Progenitor cell of endocrine pancreas (in vitro differentiated cells): ENCODE measurements around the gene LIPC. TPM values are rescaled to one million over a fixed set of nuclear protein-coding genes. Genes with fewer than 3 reads are reported as not detected.

Source experiments
- DNase-seq: peaks from one replicate; pipeline ENCODE4 v3.0.0; 2021; ENCODE audit warnings: low spot score; ENCODE audit not compliant: unreplicated experiment
- H3K27ac Mint-ChIP-seq: 2 replicates; pipeline ENCODE4 v1.8.0; 2021; ENCODE audit warnings: mild to moderate bottlenecking, moderate library complexity, mixed read lengths
- H3K27me3 Mint-ChIP-seq: 2 replicates; pipeline ENCODE4 v1.8.0; 2021; ENCODE audit warnings: mixed read lengths
- H3K36me3 Mint-ChIP-seq: 2 replicates; pipeline ENCODE4 v1.8.0; 2022; ENCODE audit warnings: mixed read lengths; ENCODE audit not compliant: insufficient read depth
- H3K4me1 Mint-ChIP-seq: 2 replicates; pipeline ENCODE4 v1.8.0; 2021; ENCODE audit warnings: low read depth, mixed read lengths
- H3K4me3 Mint-ChIP-seq: 2 replicates; pipeline ENCODE4 v1.8.0; 2021; ENCODE audit warnings: low read depth, mild to moderate bottlenecking, moderate library complexity, mixed read lengths
- H3K9me3 Mint-ChIP-seq: 2 replicates; pipeline ENCODE4 v1.8.0; 2021; ENCODE audit warnings: low read depth, mixed read lengths
- total RNA-seq: library from RNA; stranded (reverse); gene quantifications from 2 replicates; pipeline ENCODE4 v1.2.1, GENCODE V29; 2021
- TF ChIP-seq, protein P1 (sequence below): fragments of 200-600 bp; sonication (generic); IDR thresholded peaks from one replicate; pipeline ENCODE4 v1.5.0; 2021; ENCODE audit warnings: antibody characterized with exemption, mild to moderate bottlenecking; ENCODE audit not compliant: unreplicated experiment

Gene LIPC
- total RNA-seq, 1 donor from 2014 or later = 5.9 TPM

DNA sequence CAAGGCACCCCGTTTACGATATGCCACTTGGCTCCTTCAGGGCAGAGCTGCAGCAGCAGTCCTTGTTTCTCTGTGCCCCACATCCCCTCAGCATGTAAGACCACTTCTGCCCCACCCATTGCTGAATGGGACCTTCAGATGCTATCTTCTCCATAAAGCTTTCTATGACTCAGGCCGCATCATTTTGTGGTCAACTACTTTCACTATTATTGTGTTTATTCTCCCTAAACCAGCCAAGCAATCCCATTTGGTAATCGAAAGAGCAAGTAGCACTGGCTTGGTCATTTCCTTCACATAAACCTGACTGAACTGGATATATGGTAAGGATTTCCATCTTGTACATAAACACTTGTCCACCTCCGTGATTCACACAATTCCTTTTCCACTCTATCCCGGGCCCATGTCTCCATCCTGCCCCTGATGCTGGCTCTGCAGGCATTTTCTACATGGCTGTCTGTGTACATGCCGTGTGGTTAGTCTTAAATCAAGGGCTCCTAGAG, 25.7 kb downstream of the LIPC start:
- TF ChIP-seq, protein P1, sequence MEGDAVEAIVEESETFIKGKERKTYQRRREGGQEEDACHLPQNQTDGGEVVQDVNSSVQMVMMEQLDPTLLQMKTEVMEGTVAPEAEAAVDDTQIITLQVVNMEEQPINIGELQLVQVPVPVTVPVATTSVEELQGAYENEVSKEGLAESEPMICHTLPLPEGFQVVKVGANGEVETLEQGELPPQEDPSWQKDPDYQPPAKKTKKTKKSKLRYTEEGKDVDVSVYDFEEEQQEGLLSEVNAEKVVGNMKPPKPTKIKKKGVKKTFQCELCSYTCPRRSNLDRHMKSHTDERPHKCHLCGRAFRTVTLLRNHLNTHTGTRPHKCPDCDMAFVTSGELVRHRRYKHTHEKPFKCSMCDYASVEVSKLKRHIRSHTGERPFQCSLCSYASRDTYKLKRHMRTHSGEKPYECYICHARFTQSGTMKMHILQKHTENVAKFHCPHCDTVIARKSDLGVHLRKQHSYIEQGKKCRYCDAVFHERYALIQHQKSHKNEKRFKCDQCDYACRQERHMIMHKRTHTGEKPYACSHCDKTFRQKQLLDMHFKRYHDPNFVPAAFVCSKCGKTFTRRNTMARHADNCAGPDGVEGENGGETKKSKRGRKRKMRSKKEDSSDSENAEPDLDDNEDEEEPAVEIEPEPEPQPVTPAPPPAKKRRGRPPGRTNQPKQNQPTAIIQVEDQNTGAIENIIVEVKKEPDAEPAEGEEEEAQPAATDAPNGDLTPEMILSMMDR = no peak
- no peak for DNase-seq
- Mint-ChIP-seq H3K9me3 (no peaks in the 10 kb centered on the region), H3K27ac (no peak overlapping the region), H3K36me3 (no peaks in the 10 kb centered on the region), H3K4me3 (no peak overlapping the region), H3K4me1 (peaks cover 19% of the 10 kb centered on the region), H3K27me3 (peaks cover 23% of the 10 kb centered on the region)

DNA sequence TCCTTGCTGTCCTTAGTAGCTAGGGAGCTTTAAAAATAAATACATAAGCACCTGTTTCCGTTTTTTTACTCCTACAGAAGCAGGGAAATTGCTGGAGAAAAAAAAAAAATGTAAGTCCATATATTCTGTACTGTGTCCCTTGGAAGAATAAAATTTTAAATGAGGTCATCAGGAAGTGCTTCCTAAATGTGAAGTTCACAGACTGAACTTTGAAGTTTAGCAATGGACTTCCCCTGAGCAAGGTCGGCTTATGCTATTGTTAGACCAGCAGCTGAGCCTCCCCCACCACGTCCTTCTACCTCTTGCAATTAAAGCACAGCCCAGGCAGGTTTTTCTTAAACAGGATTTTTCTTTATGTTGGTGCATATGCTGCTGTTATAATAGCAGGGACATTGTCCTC, 26.3 kb downstream of the LIPC start:
- TF ChIP-seq, protein P1 = no peak
- DNase-seq = no peak
- Mint-ChIP-seq H3K36me3 (no peaks in the 10 kb centered on the region), H3K27me3 (peaks cover 18% of the 10 kb centered on the region), H3K27ac (no peak overlapping the region), H3K9me3 (no peaks in the 10 kb centered on the region), H3K4me1 (peaks cover 24% of the 10 kb centered on the region), H3K4me3 (no peak overlapping the region)

DNA sequence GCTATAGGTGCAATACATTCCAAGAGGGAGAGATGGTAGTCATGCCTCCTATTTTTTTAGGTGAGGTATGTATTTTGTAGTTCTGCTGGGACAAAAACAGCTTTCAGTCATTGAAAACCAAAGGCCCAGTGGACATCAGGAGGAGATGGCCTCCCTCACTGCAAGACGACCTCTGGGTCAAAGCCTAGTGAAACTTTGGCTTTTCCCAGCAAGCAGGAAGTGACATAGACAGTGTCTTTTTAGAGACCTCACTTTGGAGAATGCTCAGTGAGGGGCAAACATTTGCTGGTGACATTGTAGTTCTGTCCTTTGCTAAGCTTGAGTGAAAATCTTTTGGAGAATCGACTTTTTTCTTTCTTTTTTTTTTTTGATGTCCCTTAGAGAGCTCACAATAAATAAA, 27.3 kb downstream of the LIPC start:
- Mint-ChIP-seq H3K4me3 (no peak overlapping the region), H3K27me3 (peaks cover 17% of the 10 kb centered on the region), H3K36me3 (no peaks in the 10 kb centered on the region), H3K4me1 (peaks cover 32% of the 10 kb centered on the region), H3K9me3 (no peaks in the 10 kb centered on the region), H3K27ac (no peak overlapping the region)
- no peak for DNase-seq
- TF ChIP-seq, protein P1 = no peak

DNA sequence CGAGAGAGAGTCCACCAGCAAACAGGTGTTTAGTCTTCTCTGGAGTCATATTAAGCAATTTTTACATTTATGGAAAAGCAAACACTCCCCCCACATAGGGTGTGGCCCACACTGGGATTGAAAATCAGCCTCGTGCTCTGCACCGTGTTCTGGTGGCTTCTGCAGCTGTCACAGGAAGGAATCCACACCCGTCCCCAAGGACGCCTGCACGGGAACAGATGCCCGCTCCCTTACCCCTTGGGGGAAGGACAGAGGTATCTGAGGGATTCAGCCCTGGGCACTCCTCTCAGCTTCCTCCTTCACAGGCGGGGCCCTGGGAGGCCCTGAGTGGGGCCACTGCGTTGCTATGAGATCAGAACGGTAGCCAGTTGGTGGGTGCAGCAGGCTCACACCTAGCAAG, 27.8 kb downstream of the LIPC start:
- TF ChIP-seq, protein P1 = no peak
- no peaks in the 10 kb centered on the region for H3K9me3 Mint-ChIP-seq
- H3K4me3 Mint-ChIP-seq = no peak overlapping the region
- peaks cover 17% of the 10 kb centered on the region for H3K27me3 Mint-ChIP-seq
- no peak for DNase-seq
- H3K27ac Mint-ChIP-seq = no peak overlapping the region
- H3K4me1 Mint-ChIP-seq = peaks cover 32% of the 10 kb centered on the region
- no peaks in the 10 kb centered on the region for H3K36me3 Mint-ChIP-seq

DNA sequence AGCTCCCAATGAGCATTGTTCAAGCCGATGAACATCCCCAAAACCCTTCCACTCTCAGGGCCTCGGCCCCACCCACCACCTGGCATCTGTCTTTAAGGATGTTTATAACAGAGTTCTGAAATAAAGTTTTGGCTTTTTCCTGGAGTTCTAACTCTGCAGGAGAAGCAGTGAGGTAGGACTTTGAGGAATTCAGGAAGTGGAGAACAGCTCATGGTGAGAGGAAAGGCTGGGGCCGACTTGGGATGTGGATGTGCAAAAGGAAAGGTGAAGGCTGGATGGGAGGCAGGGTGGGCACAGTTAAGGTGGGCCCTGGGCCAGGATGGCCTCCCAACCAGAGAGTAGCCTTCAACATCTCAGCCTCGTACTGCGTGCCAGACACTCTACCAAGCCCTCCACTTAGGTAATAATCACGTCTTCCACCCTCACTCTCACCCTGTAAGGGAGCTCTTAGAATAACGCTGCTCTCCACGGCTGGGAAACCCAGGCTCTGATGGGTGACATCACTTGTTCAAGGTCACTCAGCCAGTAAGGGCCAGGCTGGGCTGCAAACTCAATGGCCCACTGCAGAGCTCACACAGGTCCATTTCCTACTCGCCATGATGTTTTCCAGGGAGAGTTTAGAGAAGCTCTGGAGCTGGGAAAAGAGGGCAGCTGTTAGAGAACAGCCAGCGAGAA, 28.5 kb downstream of the LIPC start:
- Mint-ChIP-seq H3K4me1 (peaks cover 29% of the 10 kb centered on the region), H3K27ac (no peak overlapping the region), H3K27me3 (peaks cover 17% of the 10 kb centered on the region), H3K36me3 (no peaks in the 10 kb centered on the region), H3K9me3 (no peaks in the 10 kb centered on the region), H3K4me3 (no peak overlapping the region)
- DNase-seq = no peak
- TF ChIP-seq, protein P1 = no peak
